Measurements from ENCODE around the gene DENND2A.

The DENND2A gene

DNA sequence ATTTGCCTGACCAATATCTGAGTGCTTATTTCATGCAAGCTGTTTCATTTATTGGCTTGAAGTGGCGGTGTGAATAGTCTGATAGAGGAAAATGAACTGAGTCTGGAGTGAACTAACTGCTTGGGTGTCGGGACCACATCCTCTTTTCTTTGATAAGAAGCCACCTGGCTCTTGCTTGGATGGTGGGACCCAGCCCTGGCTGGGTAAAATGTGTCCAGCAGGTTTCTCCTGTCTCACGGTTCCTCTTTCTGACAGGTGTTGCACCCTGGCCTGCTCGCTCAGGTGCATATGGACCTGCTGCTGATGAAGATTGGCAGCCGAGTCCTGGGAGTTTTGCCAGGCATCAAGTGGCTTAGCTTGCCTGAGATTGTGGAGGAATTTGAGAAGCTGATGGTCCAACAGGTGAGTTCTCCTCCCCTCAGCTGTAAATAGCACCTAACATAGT, 33.8 kb upstream of the DENND2A start:
- no peaks in the 10 kb centered on the region for H3K79me2 ChIP-seq (ENCODE audit: insufficient read depth, low read depth)
- H3K4me1 ChIP-seq (ENCODE audit: low read depth, poor library complexity, severe bottlenecking), result peaks cover 28% of the 10 kb centered on the region
- no peaks in the 10 kb centered on the region for H3K27me3 ChIP-seq (ENCODE audit: insufficient read depth, low read depth)
- no peaks in the 10 kb centered on the region for H4K20me1 ChIP-seq (ENCODE audit: insufficient read depth)
- no peak overlapping the region for H2AFZ ChIP-seq (ENCODE audit: low read depth)
- no peak for TF ChIP-seq CTCF (conservative IDR thresholded peaks at IDR 0.05; ENCODE audit: low read depth, low read length)
- no peak overlapping the region for H3K27ac ChIP-seq
- H3K4me2 ChIP-seq, result no peak overlapping the region; the same call in 1 of the 2 replicates
- H3K9ac ChIP-seq, result no peak overlapping the region
- no peaks in the 10 kb centered on the region for H3K36me3 ChIP-seq (ENCODE audit: insufficient read depth)
- no peak overlapping the region for H3K4me3 ChIP-seq (IDR thresholded peaks at IDR 0.05; ENCODE audit: insufficient read depth, low read depth, low read length)

- no peaks in the 10 kb centered on the region for H3K36me3 ChIP-seq (ENCODE audit: insufficient read depth)
- H3K4me3 ChIP-seq (IDR thresholded peaks at IDR 0.05; ENCODE audit: insufficient read depth, low read depth, low read length), result no peak overlapping the region
- peaks cover 28% of the 10 kb centered on the region for H3K4me1 ChIP-seq (ENCODE audit: low read depth, poor library complexity, severe bottlenecking)
- H3K4me2 ChIP-seq, result peak overlapping the region; percentile 49
- no peak overlapping the region for H3K27ac ChIP-seq
- H3K9ac ChIP-seq, result no peak overlapping the region
- H3K79me2 ChIP-seq (ENCODE audit: insufficient read depth, low read depth), result no peaks in the 10 kb centered on the region
- H2AFZ ChIP-seq (ENCODE audit: low read depth), result peak overlapping the region; percentile 81; the same call in 1 of the 2 replicates
- H3K27me3 ChIP-seq (ENCODE audit: insufficient read depth, low read depth), result no peaks in the 10 kb centered on the region
- H4K20me1 ChIP-seq (ENCODE audit: insufficient read depth), result no peaks in the 10 kb centered on the region
- TF ChIP-seq CTCF (conservative IDR thresholded peaks at IDR 0.05; ENCODE audit: low read depth, low read length), result no peak
These were observed 33.2 kb upstream of the DENND2A start for GRCh38 chr7:140673774-140674155.

GRCh38 chr7:140673063-140673773, 32.6 kb upstream of the DENND2A start:
- H3K79me2 ChIP-seq (ENCODE audit: insufficient read depth, low read depth), result no peaks in the 10 kb centered on the region

DNA sequence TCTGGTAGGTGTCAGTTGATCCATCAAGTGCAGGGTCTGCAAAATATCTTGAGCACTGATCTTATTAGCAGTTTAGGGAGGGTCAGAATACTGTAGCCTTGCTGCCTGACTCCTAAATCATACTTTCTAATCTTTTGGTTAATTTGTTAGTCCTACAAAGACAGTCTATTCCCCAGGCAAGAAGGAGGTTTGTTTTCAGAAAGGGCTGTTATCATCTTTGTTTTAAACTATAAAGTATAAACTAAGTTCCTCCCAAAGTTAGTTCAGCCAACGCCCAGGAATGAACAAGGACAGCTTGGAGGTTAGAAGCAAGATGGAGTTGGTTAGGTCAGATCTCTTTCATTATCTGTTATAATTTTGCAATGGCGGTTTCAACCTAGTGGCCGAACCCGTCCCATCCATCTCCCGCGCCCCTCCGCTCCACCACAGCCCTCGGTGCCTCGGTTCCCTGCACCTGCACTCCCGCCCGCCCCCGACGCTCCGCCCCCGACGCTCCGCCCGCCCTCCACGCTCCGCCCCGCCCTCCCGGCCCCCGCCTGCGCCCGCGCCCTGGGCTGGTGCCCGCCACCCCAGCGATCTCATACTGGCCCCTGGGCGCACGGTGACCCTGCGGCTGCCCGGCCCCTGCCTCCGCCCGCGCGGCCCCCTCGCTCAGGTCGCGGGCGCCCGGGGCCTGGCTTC, 31.9 kb upstream of the DENND2A start, which contains the start of gene ADCK2:
Gene ADCK2, plus strand, starts transcription at position 564 of the 681 bp plus-strand sequence. CDS start 386 bp downstream, outside the sequence.
- H4K20me1 ChIP-seq (ENCODE audit: insufficient read depth), result no peaks in the 10 kb centered on the region
- no peaks in the 10 kb centered on the region for H3K79me2 ChIP-seq (ENCODE audit: insufficient read depth, low read depth)
- peak within 1 kb of the TSS; percentile 81 for H2AFZ ChIP-seq (ENCODE audit: low read depth)
- H3K9ac ChIP-seq, result peak within 1 kb of the TSS; percentile 79
- no peak within 1 kb of the TSS for H3K4me3 ChIP-seq (IDR thresholded peaks at IDR 0.05; ENCODE audit: insufficient read depth, low read depth, low read length)
- H3K36me3 ChIP-seq (ENCODE audit: insufficient read depth), result no peaks in the 10 kb centered on the region
- H3K27me3 ChIP-seq (ENCODE audit: insufficient read depth, low read depth), result no peaks in the 10 kb centered on the region
- H3K4me2 ChIP-seq, result peak within 1 kb of the TSS; percentile 62
- peaks cover 28% of the 10 kb centered on the region for H3K4me1 ChIP-seq (ENCODE audit: low read depth, poor library complexity, severe bottlenecking)
- H3K27ac ChIP-seq, result peak within 1 kb of the TSS; percentile 47
- TF ChIP-seq CTCF (conservative IDR thresholded peaks at IDR 0.05; ENCODE audit: low read depth, low read length), result no peak

More at GRCh38 chr7:140673063-140673773, 32.6 kb upstream of the DENND2A start:
- H3K4me3 ChIP-seq (IDR thresholded peaks at IDR 0.05; ENCODE audit: insufficient read depth, low read depth, low read length), result no peak overlapping the region
- H3K4me2 ChIP-seq, result peak overlapping the region; percentile 49
- H3K27ac ChIP-seq, result peak overlapping the region; percentile 47; the same call in 1 of the 2 replicates
- no peaks in the 10 kb centered on the region for H3K36me3 ChIP-seq (ENCODE audit: insufficient read depth)
- TF ChIP-seq CTCF (conservative IDR thresholded peaks at IDR 0.05; ENCODE audit: low read depth, low read length), result no peak
- no peaks in the 10 kb centered on the region for H3K27me3 ChIP-seq (ENCODE audit: insufficient read depth, low read depth)
- H3K9ac ChIP-seq, result peak overlapping the region; percentile 79
- no peaks in the 10 kb centered on the region for H4K20me1 ChIP-seq (ENCODE audit: insufficient read depth)
- peaks cover 28% of the 10 kb centered on the region for H3K4me1 ChIP-seq (ENCODE audit: low read depth, poor library complexity, severe bottlenecking)
- peak overlapping the region; percentile 81 for H2AFZ ChIP-seq (ENCODE audit: low read depth)

All from KMS-11 (cell line).